Fibroblast of mammary gland (primary cell): Measurements from ENCODE around the gene TSPAN9.

Experiments
- DNase-seq: peaks from one replicate; pipeline ENCODE4 v3.0.0-alpha.2; 2010; ENCODE audit warnings: low read depth
- H3K4me3 ChIP-seq: 2 replicates; pipeline ENCODE4 v1.5.1; 2011; ENCODE audit warnings: low read depth, mild to moderate bottlenecking, low read length, moderate library complexity; ENCODE audit not compliant: control insufficient read depth
- CTCF ChIP-seq: conservative IDR thresholded peaks from 2 replicates; pipeline ENCODE4 v1.5.1; 2011; ENCODE audit warnings: low read depth, low read length, inconsistent platforms; ENCODE audit not compliant: control insufficient read depth, insufficient read depth

Gene TSPAN9

GRCh38 chr12:3275171-3276041, 198.2 kb downstream of the TSPAN9 start:
- TF ChIP-seq CTCF = peak; percentile 96
- no peak overlapping the region for H3K4me3 ChIP-seq
- DNase-seq = peak; percentile 59

GRCh38 chr12:3276226-3276625, 199.0 kb downstream of the TSPAN9 start:
- no peak for TF ChIP-seq CTCF
- no peak for DNase-seq
- H3K4me3 ChIP-seq = no peak overlapping the region

GRCh38 chr12:3277306-3277943, 200.2 kb downstream of the TSPAN9 start:
- no peak overlapping the region for H3K4me3 ChIP-seq
- no peak for DNase-seq
- no peak for TF ChIP-seq CTCF

GRCh38 chr12:3278681-3279414, 201.7 kb downstream of the TSPAN9 start:
- peak; percentile 18 for DNase-seq
- no peak for TF ChIP-seq CTCF

GRCh38 chr12:3279415-3279780, 202.2 kb downstream of the TSPAN9 start:
- TF ChIP-seq CTCF = no peak

More at GRCh38 chr12:3278681-3279414, 201.7 kb downstream of the TSPAN9 start:
- no peak overlapping the region for H3K4me3 ChIP-seq

GRCh38 chr12:3279832-3280231, 202.7 kb downstream of the TSPAN9 start:
- no peak for DNase-seq
- no peak overlapping the region for H3K4me3 ChIP-seq
- no peak for TF ChIP-seq CTCF

More at GRCh38 chr12:3279415-3279780, 202.2 kb downstream of the TSPAN9 start:
- no peak overlapping the region for H3K4me3 ChIP-seq
- no peak for DNase-seq
